ENCODE data around the gene TOGARAM2.

Gene TOGARAM2

GRCh38 chr2:29072251-29072650 is 91.2 kb downstream of the TOGARAM2 start:
- H3K27ac ChIP-seq, result no peak overlapping the region
- H3K4me3 ChIP-seq, result no peak overlapping the region
- no peak for TF ChIP-seq CTCF (IDR thresholded peaks at IDR 0.05)
- DNase-seq (ENCODE audit: low spot score), result no peak

GRCh38 chr2:29072971-29073725 is 92.0 kb downstream of the TOGARAM2 start:
- Histone ChIP-seq H3K27ac (no peak overlapping the region), H3K4me3 (no peak overlapping the region)
- no peak for DNase-seq (ENCODE audit: low spot score)
- TF ChIP-seq CTCF (IDR thresholded peaks at IDR 0.05), result no peak

GRCh38 chr2:29073933-29074332 is 92.8 kb downstream of the TOGARAM2 start:
- no peak for DNase-seq (ENCODE audit: low spot score)
- TF ChIP-seq CTCF (IDR thresholded peaks at IDR 0.05), result no peak
- no peak overlapping the region for H3K4me3 ChIP-seq
- no peak overlapping the region for H3K27ac ChIP-seq

- no peak for DNase-seq (ENCODE audit: low spot score)
- Histone ChIP-seq H3K4me3 (no peak within 1 kb of the TSS), H3K27ac (no peak within 1 kb of the TSS)
- no peak for TF ChIP-seq CTCF (IDR thresholded peaks at IDR 0.05)
Observed at GRCh38 chr2:29074411-29074810, 93.3 kb downstream of the TOGARAM2 start, which contains the start of gene PCARE. TSS of gene PCARE (minus strand) at chr2:29074523. CDS start at chr2:29074261, 262 bp downstream.

GRCh38 chr2:29075894-29076705 is 95.0 kb downstream of the TOGARAM2 start:
- H3K4me3 ChIP-seq, result no peak overlapping the region
- no peak for TF ChIP-seq CTCF (IDR thresholded peaks at IDR 0.05)
- no peak for DNase-seq (ENCODE audit: low spot score)
- no peak overlapping the region for H3K27ac ChIP-seq

- TF ChIP-seq CTCF (IDR thresholded peaks at IDR 0.05), result no peak
- no peak overlapping the region for H3K4me3 ChIP-seq
- DNase-seq (ENCODE audit: low spot score), result no peak
- no peak overlapping the region for H3K27ac ChIP-seq
Observed at GRCh38 chr2:29079887-29080286, 98.8 kb downstream of the TOGARAM2 start.
